ENCODE data around the gene SLC35F5.
"Not testable (repeated sequence)": the region's sequence is repeated elsewhere in the genome, so short reads cannot be mapped to it uniquely, and the experiment has no call there.

Gene SLC35F5

GRCh38 chr2:113692698-113693428, 63.6 kb downstream of the SLC35F5 start:
- DNase-seq, result no peak

GRCh38 chr2:113690871-113691270, 65.6 kb downstream of the SLC35F5 start:
- DNase-seq, result not testable (repeated sequence)

- no peak for DNase-seq
Measured at GRCh38 chr2:113686537-113686936, 69.9 kb downstream of the SLC35F5 start.

GRCh38 chr2:113685471-113685870, 71.0 kb downstream of the SLC35F5 start:
- no peak for DNase-seq

DNA sequence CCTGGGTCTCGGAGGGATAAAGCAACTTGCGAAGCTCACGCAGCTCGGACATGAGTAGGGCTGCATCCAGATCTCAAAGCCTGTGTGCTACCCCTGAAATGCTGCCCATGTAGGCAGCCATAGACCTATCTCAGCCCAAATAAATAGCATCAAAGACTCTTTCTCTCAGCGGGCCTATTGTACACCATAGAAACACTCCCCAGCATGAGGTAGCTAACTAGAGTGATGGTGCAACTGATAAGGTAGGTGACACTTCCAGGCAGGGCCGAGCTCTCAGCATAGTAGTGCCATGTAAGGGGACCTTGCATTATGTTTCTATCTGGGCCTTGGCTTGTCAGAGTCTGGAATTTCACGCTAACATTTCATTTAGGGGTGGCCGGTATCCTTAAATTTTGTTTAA, 77.0 kb downstream of the SLC35F5 start:
- no peak for DNase-seq

GRCh38 chr2:113677330-113677729, 79.1 kb downstream of the SLC35F5 start:
- no peak for DNase-seq

- no peak for DNase-seq
Measured at GRCh38 chr2:113676623-113677266, 79.7 kb downstream of the SLC35F5 start.

GRCh38 chr2:113675875-113676274, 80.6 kb downstream of the SLC35F5 start:
- no peak for DNase-seq

- DNase-seq, result no peak
Measured at GRCh38 chr2:113672326-113672932, 84.0 kb downstream of the SLC35F5 start.

GRCh38 chr2:113669013-113669412, 87.4 kb downstream of the SLC35F5 start:
- DNase-seq, result not testable (repeated sequence)

DNA sequence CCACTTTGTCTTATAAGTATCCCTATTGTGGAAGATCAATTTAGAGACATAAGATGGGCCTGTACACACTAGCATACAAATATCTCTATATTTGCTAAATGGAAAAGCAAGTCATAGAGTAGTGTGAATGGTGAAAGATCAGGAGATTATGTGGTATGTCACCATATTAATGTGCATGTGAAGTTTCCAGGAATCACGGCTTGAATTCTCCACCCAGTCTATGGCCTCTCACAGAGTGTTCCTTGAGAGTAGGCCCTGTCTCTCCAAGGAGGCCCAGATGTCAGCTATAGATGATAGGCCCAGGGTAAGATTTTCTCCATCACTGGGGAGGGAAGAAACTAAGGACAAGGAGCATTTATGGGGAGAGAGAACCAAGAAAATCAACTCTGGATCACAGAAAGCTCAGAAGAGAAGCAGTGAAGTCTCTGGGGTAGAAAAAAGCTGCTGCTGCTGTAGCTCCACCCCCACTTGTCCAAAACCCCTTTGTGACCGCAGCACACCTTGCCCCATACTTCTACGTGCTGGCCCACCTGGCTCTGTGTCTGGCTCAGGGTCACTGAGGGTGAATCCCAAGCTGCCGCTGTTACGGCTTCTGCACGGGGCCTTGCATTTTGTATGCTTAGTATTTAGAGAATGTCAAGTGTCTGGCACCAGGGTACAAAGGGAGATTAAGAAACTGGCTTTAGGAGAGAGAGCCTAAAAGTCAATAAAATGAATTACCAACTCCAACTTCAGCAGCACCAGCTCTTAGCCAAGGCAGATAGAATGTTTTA, 91.5 kb downstream of the SLC35F5 start:
- not testable (repeated sequence) for DNase-seq

GRCh38 chr2:113663285-113664060, 93.0 kb downstream of the SLC35F5 start:
- DNase-seq, result not testable (repeated sequence)

All from 8988T (cell line).